Urinary bladder (tissue), 4 donors: ENCODE measurements around the gene BTBD2. TPM values are rescaled to one million over a fixed set of nuclear protein-coding genes. Genes with fewer than 3 reads are reported as not detected.

Source experiments
- DNase-seq: peaks from one replicate; pipeline ENCODE4 v3.0.0-alpha.2; 2015; ENCODE audit errors: extremely low spot score
- H3K27ac ChIP-seq: one replicate; pipeline ENCODE4 v1.5.1; 2013; ENCODE audit warnings: low read depth, mild to moderate bottlenecking, moderate library complexity
- H3K36me3 ChIP-seq: one replicate; pipeline ENCODE4 v1.6.1; 2013; ENCODE audit warnings: mild to moderate bottlenecking, moderate library complexity; ENCODE audit not compliant: insufficient read depth
- H3K4me1 ChIP-seq: one replicate; pipeline ENCODE4 v1.6.1; 2013; ENCODE audit warnings: mild to moderate bottlenecking, moderate library complexity; ENCODE audit not compliant: insufficient read depth
- H3K4me3 ChIP-seq: one replicate; pipeline ENCODE4 v1.5.1; 2013; ENCODE audit warnings: low read depth, low read length
- WGBS: extraction: QIAGEN DNeasy Blood & Tissue Kit; methylation state at CpG from one replicate; pipeline ENCODE4 v1.1.7; 2013; 5-methylcytosine and 5-hydroxymethylcytosine counted together
- polyA plus RNA-seq: library from polyadenylated mRNA; stranded (reverse); fragments of 200-250 nt; gene quantifications from one replicate; pipeline ENCODE4 v1.2.3, GENCODE V29; 2013
- total RNA-seq: library from RNA; depleted of rRNA; stranded (reverse); fragments of >200 nt; gene quantifications from one replicate; pipeline ENCODE4 v1.2.3, GENCODE V29; 2014
- donor health status: healthy with polysubstance abuse.
- donor health status: healthy.

Gene BTBD2
- total and polyA plus RNA-seq, 2 donors = 38.0 to 83.0 TPM

GRCh38 chr19:1953441-1954094 is 61.9 kb downstream of the BTBD2 start:
- Histone ChIP-seq H3K27ac (no peak overlapping the region), H3K4me1 (no peaks in the 10 kb centered on the region), H3K4me3 (no peak overlapping the region), H3K36me3 (no peaks in the 10 kb centered on the region)
- WGBS = 90% methylated on average over 32 of the region's 32 CpGs
- DNase-seq = no peak

- H3K4me3 ChIP-seq = no peak overlapping the region
Measured at GRCh38 chr19:1953037-1953436, 62.5 kb downstream of the BTBD2 start.

GRCh38 chr19:1952635-1953034 is 62.9 kb downstream of the BTBD2 start:
- H3K36me3 ChIP-seq = no peaks in the 10 kb centered on the region
- no peak overlapping the region for H3K27ac ChIP-seq
- H3K4me3 ChIP-seq = no peak overlapping the region
- DNase-seq = no peak
- 85% methylated on average over 21 of the region's 21 CpGs for WGBS
- no peaks in the 10 kb centered on the region for H3K4me1 ChIP-seq

More at GRCh38 chr19:1953037-1953436, 62.5 kb downstream of the BTBD2 start:
- Histone ChIP-seq H3K36me3 (no peaks in the 10 kb centered on the region), H3K4me1 (no peaks in the 10 kb centered on the region), H3K27ac (no peak overlapping the region)
- WGBS = 88% methylated on average over 19 of the region's 19 CpGs
- no peak for DNase-seq

- 98% methylated on average over 16 of the region's 16 CpGs for WGBS
- DNase-seq = no peak
- H3K36me3 ChIP-seq = no peaks in the 10 kb centered on the region
- no peak overlapping the region for H3K4me3 ChIP-seq
- no peak overlapping the region for H3K27ac ChIP-seq
- no peaks in the 10 kb centered on the region for H3K4me1 ChIP-seq
Measured at GRCh38 chr19:1950640-1951039, 64.9 kb downstream of the BTBD2 start.

GRCh38 chr19:1949304-1950101 is 66.0 kb downstream of the BTBD2 start:
- no peak for DNase-seq
- Histone ChIP-seq H3K4me1 (no peaks in the 10 kb centered on the region), H3K4me3 (no peak overlapping the region), H3K36me3 (no peaks in the 10 kb centered on the region), H3K27ac (no peak overlapping the region)
- 95% methylated on average over 44 of the region's 44 CpGs for WGBS

- H3K4me3 ChIP-seq = no peak overlapping the region
- H3K36me3 ChIP-seq = no peaks in the 10 kb centered on the region
- H3K4me1 ChIP-seq = peaks cover 2% of the 10 kb centered on the region
- H3K27ac ChIP-seq = no peak overlapping the region
- WGBS = 87% methylated on average over 34 of the region's 34 CpGs
- no peak for DNase-seq
Measured at GRCh38 chr19:1947651-1948209, 67.8 kb downstream of the BTBD2 start.

- Histone ChIP-seq H3K27ac (no peak overlapping the region), H3K4me3 (no peak overlapping the region), H3K4me1 (peaks cover 2% of the 10 kb centered on the region), H3K36me3 (no peaks in the 10 kb centered on the region)
- no peak for DNase-seq
- 79% methylated on average over 18 of the region's 18 CpGs for WGBS
Measured at GRCh38 chr19:1945899-1946298, 69.6 kb downstream of the BTBD2 start.

- no peaks in the 10 kb centered on the region for H3K36me3 ChIP-seq
- H3K4me1 ChIP-seq = peaks cover 2% of the 10 kb centered on the region
- WGBS = 91% methylated on average over 30 of the region's 30 CpGs
- no peak for DNase-seq
- H3K27ac ChIP-seq = no peak overlapping the region
- no peak overlapping the region for H3K4me3 ChIP-seq
Measured at GRCh38 chr19:1944916-1945561, 70.5 kb downstream of the BTBD2 start.

GRCh38 chr19:1944088-1944915 is 71.2 kb downstream of the BTBD2 start:
- 82% methylated on average over 42 of the region's 42 CpGs for WGBS
- Histone ChIP-seq H3K36me3 (no peaks in the 10 kb centered on the region), H3K27ac (no peak overlapping the region), H3K4me3 (no peak overlapping the region), H3K4me1 (peaks cover 2% of the 10 kb centered on the region)
- no peak for DNase-seq

GRCh38 chr19:1943661-1944087 is 71.8 kb downstream of the BTBD2 start:
- WGBS = 89% methylated on average over 22 of the region's 22 CpGs
- Histone ChIP-seq H3K27ac (no peak overlapping the region), H3K4me1 (peaks cover 2% of the 10 kb centered on the region), H3K4me3 (no peak overlapping the region), H3K36me3 (no peaks in the 10 kb centered on the region)
- no peak for DNase-seq

GRCh38 chr19:1942934-1943555 is 72.5 kb downstream of the BTBD2 start:
- H3K4me3 ChIP-seq = peak overlapping the region; percentile 91
- peaks cover 2% of the 10 kb centered on the region for H3K4me1 ChIP-seq
- H3K27ac ChIP-seq = no peak overlapping the region
- 36% methylated on average over 21 of the region's 21 CpGs for WGBS
- no peak for DNase-seq
- H3K36me3 ChIP-seq = no peaks in the 10 kb centered on the region

GRCh38 chr19:1942078-1942933 is 73.2 kb downstream of the BTBD2 start:
- Histone ChIP-seq H3K27ac (peak overlapping the region; percentile 89), H3K36me3 (no peaks in the 10 kb centered on the region), H3K4me1 (peaks cover 2% of the 10 kb centered on the region), H3K4me3 (peak overlapping the region; percentile 91)
- WGBS = 2% methylated on average over 40 of the region's 40 CpGs
- peak; percentile 52 for DNase-seq
